LHCN-M2 (cell line): ENCODE data around the gene ZFYVE28. TPM values are rescaled to one million over a fixed set of nuclear protein-coding genes. Genes with fewer than 3 reads are reported as not detected.

Experiments used
- total RNA-seq: library from RNA; depleted of rRNA; stranded (reverse); fragments of >200 nt; gene quantifications from 2 replicates; pipeline ENCODE4 v1.2.3, GENCODE V29; 2014; rRNA removed

The ZFYVE28 gene
- total RNA-seq, 1 experiment from 2014 or later: 2.1 TPM

Other genes starting within 250 kb of the ZFYVE28 start
- 16.1 and 23.0 TPM in 2 replicates for gene HAUS3, start 176.5 kb downstream of the ZFYVE28 start, total RNA-seq
- gene POLN, start 176.5 kb downstream of the ZFYVE28 start, total RNA-seq: 1.9 and 2.1 TPM in 2 replicates
- gene MXD4, start 156.5 kb downstream of the ZFYVE28 start, total RNA-seq: 45.3 and 48.7 TPM in 2 replicates
- gene CFAP99, start 310 bp upstream of the ZFYVE28 start, total RNA-seq: not detected in 2 replicates
- gene RNF4, start 50.5 kb upstream of the ZFYVE28 start, total RNA-seq: 72.6 and 76.3 TPM in 2 replicates
- 12.1 and 14.9 TPM in 2 replicates for gene FAM193A, start 118.0 kb upstream of the ZFYVE28 start, total RNA-seq